Gastrocnemius medialis (tissue), 4 donors: ENCODE results near the gene ADAMTS2.

ENCODE experiments used
- CTCF ChIP-seq, 5 experiments: fragments of 450-650 bp in 3 of 5; fragments of 200-600 bp in 2 of 5; sonication (generic) in 2 of 5; IDR thresholded peaks in 4 of 5; conservative IDR thresholded peaks in 1 of 5; 1 replicate in 4 of 5; 2 replicates in 1 of 5; pipeline ENCODE4 v1.5.1; 2016 to 2019; ENCODE audit warnings: antibody characterized with exemption in 5 of 5, mild to moderate bottlenecking in 3 of 5, moderate library complexity in 3 of 5
- POLR2A ChIP-seq, 2 donors: fragments of 450-650 bp; IDR thresholded peaks; one replicate each; pipeline ENCODE4 v1.6.1; 2017; ENCODE audit warnings: antibody characterized with exemption in 2 of 2, mild to moderate bottlenecking in 2 of 2, moderate library complexity in 2 of 2

- TF ChIP-seq CTCF (IDR thresholded peaks at IDR 0.05 in 4 of 5, conservative IDR thresholded peaks at IDR 0.05 in 1 of 5) = no peak
- no peak for TF ChIP-seq POLR2A (IDR thresholded peaks at IDR 0.05)
These were observed 31.3 kb downstream of the ADAMTS2 start for GRCh38 chr5:179313849-179314521.
